SW 1271 (cell line): ENCODE data around the gene PRKAG2.
"Not testable (repeated sequence)": the region's sequence is repeated elsewhere in the genome, so short reads cannot be mapped to it uniquely, and the experiment has no call there.

Source experiments
- DNase-seq, 2 experiments: peaks; one replicate each; lab custom pipeline; 2025; lab: John Stamatoyannopoulos, UW

PRKAG2 gene

GRCh38 chr7:151876899-151877777 is at the start of gene PRKAG2:
TSS of gene PRKAG2 (minus strand) at chr7:151877115. CDS start at chr7:151876620, 495 bp downstream.
- DNase-seq: peak in 1 of 2 experiments; percentile 43

GRCh38 chr7:151926336-151926712 is 49.4 kb upstream of the PRKAG2 start:
- DNase-seq: no peak

DNA sequence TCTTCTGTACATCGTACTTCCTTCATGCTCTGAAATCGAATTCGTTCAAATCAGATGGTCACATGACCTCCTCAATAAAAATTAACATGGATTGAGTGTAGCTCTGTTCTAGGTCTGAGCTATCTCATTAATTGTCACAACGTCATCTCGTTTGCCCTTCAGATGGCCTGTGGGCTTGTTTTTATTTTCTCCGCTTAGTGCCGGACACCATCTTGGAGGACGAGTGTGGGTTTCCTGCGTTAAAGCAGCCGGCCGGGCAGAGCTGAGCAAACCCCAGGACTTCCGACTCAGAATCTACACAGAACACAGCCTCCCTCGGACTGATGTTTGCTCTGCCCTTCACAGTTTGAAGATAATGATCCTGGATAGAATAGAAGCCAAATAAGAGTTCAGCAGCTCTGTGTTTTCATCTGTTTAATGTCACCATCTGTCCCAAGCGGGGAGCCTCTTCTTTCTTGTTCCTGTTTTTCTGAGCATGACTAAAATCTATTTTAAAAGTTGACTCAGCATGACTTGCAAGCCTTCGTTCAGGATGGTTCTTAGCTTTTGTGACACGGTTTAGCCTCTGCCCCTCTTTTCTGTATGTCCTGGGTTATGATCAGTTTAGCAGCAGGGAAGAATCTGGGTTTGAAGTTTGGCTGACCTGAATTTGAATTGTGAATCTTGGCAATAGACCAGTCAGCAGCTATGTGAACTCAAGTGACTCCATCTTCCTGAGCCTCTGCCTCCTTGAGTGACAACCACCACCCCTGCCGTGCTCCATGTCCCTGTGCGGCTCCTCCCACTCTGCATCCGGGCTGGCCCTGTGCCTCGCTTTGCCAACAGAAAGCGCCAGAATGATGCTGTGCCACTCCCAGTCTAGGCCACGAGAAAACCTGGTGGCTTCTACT is 48.8 kb upstream of the PRKAG2 start:
- DNase-seq: no peak

- DNase-seq: no peak
Observed at GRCh38 chr7:151924508-151924907, 47.6 kb upstream of the PRKAG2 start.

- no peak for DNase-seq
Observed at GRCh38 chr7:151924001-151924400, 47.1 kb upstream of the PRKAG2 start.

GRCh38 chr7:151923097-151923876 is 46.4 kb upstream of the PRKAG2 start:
- DNase-seq: no peak

- DNase-seq: no peak
Observed at GRCh38 chr7:151921451-151921850, 44.5 kb upstream of the PRKAG2 start.

DNA sequence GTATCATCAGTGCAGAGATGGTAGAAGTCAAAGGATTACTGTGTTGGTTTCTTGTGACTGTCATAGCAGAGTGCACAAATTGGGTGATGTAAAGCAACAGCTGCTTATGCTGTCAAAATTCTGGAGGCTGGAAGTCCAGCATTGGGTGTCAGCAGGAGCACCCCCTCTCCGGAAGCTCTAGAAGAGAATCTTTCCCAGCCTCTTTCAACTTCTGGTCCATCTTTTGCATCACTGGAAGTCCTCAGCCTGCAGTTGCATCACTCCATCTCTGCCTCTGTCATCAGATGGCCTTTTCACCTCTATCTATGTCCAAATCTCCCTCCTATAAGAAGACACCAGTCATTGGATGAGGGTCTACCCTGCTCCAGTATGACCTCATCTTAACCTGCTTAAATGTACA is 43.6 kb upstream of the PRKAG2 start:
- DNase-seq: no peak

- no peak for DNase-seq
Observed at GRCh38 chr7:151919595-151919994, 42.7 kb upstream of the PRKAG2 start.

- no peak for DNase-seq
Observed at GRCh38 chr7:151918510-151918843, 41.6 kb upstream of the PRKAG2 start.

GRCh38 chr7:151917791-151918509 is 41.0 kb upstream of the PRKAG2 start:
- no peak for DNase-seq

DNA sequence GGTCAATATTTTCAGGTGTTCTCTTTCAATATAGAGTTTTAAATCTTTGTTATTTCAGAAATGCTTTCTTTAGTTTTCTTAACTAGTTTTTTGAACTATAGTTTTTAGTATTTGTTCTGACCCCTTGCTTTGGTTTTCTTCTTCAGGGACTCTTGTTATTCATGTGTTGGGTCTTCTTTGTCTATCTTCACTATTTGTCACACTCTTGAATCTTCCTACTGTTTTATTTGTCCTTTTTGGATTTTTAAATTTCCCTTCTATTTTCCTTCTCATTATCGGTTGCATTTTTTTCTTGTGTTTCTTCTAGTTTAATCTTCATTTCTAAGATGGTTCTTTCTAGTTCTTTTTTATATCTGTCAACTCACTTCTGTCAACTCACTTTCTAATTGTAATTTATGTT is 37.1 kb upstream of the PRKAG2 start:
- no peak for DNase-seq

DNA sequence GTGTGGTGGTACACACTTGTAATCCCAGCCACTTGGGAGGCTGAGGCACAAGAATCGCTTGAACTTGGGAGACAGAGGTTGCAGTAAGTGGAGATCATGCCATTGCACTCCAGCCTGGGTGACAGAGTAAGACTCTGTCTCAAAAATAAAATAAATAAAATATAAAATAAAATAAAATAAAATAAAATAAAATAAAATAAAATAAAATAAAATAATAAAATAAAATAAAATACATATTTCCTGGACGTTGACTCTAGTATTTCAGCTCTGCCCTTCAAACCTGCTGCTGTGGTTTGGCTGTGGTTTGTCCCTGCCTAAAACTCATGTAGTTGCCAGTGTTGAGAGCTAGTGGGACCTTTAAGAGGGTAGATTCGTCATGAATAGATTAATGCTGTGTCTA is 33.7 kb upstream of the PRKAG2 start:
- not testable (repeated sequence) for DNase-seq

- DNase-seq: not testable (repeated sequence)
Observed at GRCh38 chr7:151907115-151907514, 30.2 kb upstream of the PRKAG2 start.

GRCh38 chr7:151905766-151906165 is 28.9 kb upstream of the PRKAG2 start:
- no peak for DNase-seq

GRCh38 chr7:151905353-151905752 is 28.4 kb upstream of the PRKAG2 start:
- DNase-seq: no peak

DNA sequence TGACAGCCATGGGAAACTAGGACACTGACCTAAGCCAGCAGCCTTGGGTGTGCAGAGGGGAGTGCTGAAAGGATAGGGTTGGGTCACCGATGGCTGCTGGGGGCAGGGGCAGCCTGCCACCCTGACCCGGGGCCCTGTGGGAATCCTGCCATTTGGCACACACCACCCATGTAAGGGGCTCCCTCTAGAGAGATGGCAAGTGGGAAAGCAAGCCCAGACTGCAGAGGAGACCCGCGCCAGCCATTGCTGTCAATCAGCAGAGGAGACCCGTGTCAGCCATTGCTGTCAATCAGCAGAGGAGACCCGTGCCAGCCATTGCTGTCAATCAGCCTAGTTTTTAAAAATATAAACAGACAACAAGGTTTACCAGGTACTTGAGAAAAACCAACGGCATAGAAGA is 27.4 kb upstream of the PRKAG2 start:
- DNase-seq: no peak

DNA sequence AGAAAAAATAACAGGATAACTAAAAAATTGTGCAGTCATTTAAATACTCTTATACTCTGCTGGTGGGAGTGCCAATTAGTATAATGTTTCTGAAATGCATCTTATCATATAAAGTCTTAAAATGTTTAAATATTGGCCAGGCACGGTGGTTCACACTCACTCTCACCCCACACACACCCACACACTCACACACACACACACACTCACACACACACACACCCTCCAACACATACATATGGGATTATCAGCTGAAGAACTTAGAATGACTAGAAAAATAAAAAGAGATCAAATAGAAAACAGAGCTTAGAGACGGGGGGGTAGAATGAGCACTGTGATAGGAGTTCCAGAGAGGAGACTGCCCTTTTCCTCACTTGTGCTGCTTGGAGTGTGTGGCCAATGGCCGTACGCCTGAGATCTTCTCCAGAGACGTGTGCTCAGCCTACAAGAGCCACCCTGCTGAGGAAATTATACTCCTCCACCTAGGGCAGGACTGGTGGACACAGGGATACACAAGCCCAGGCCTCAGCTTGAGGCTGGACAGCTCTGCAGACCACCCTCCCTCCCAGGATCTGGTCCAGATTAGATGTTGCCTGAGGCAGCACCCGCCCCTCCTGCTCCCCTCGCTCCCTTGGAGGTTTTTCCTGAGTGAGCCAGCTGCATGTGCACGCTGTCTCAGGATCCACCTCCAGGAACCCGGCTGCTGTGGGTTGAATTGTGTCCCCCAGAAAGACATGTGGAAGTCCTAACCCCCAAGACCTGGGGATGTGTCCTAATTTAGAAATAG is 26.5 kb upstream of the PRKAG2 start:
- no peak for DNase-seq

- no peak for DNase-seq
Observed at GRCh38 chr7:151902311-151902710, 25.4 kb upstream of the PRKAG2 start.

DNA sequence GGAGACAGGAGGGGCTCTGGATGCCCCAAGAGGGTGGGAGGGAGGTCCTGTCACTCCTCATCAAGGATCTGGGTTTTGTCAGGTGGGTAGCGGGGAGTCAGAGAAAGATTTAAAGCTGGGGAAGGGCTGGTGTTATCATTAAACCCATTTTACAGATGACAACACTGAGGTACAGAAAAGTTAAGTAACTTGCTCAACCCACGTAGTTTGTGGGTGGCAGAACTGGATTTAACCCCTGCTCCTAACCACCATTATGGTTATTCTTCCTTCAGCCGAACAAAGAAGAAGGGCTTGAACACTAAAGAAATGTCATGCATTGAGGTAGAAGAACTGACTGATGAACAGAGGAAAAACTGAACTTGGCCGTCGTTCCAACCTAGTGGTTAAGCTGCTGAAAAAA is 24.9 kb upstream of the PRKAG2 start:
- DNase-seq: no peak
